Muscle layer of colon (tissue), 2 donors: ENCODE data around the gene CTBP2.
"Not testable (repeated sequence)": the region's sequence is repeated elsewhere in the genome, so short reads cannot be mapped to it uniquely, and the experiment has no call there.

ENCODE experiments used
- H3K27ac ChIP-seq: one replicate; pipeline ENCODE4 v1.7.0; 2013; ENCODE audit warnings: low read depth, mild to moderate bottlenecking, low read length, moderate library complexity
- H3K27me3 ChIP-seq, 2 donors: one replicate each; pipeline ENCODE4 v1.7.0; 2013; ENCODE audit warnings: low read length in 2 of 2, mild to moderate bottlenecking in 2 of 2; ENCODE audit not compliant: insufficient read depth in 2 of 2, control insufficient read depth in 1 of 2
- H3K36me3 ChIP-seq: one replicate; pipeline ENCODE4 v1.7.0; 2013; ENCODE audit warnings: mild to moderate bottlenecking, low read length; ENCODE audit not compliant: insufficient read depth
- H3K4me1 ChIP-seq: one replicate; pipeline ENCODE4 v1.7.0; 2013; ENCODE audit warnings: mild to moderate bottlenecking, low read length; ENCODE audit not compliant: insufficient read depth
- H3K4me3 ChIP-seq, 2 donors: one replicate each; pipeline ENCODE4 v1.7.0; 2013; ENCODE audit warnings: low read length in 2 of 2, low read depth in 1 of 2, mild to moderate bottlenecking in 1 of 2, moderate library complexity in 1 of 2
- H3K9ac ChIP-seq: one replicate; pipeline ENCODE4 v1.7.0; 2013; ENCODE audit warnings: low read length
- H3K9me3 ChIP-seq: one replicate; pipeline ENCODE4 v1.7.0; 2013; ENCODE audit warnings: mild to moderate bottlenecking, low read length
- donor health status: abdominal sarcoma.
- donor health status: Adenocarcinoma of cecum.

Gene CTBP2

DNA sequence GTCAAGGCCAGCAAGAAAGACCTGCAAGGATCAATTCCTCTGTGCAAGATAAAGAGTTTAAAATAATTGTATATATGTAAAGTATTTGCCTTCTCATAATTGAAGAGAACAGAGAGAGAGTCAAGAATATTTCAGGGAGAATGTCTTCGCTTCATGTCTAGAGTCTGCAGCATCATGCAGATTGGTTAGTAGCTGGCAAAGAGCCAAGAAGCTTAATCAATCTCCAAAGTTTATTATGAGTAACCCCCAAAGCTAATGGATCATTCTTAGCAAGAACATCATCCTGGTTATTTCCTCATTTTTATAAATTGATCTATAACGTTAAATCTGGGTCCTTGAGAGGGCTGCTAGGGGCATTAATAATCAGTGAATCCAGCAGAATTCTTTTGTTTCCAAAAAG lies 38.9 kb upstream of the CTBP2 start:
- Histone ChIP-seq H3K27me3 (no peaks in the 10 kb centered on the region), H3K4me1 (no peaks in the 10 kb centered on the region), H3K36me3 (no peaks in the 10 kb centered on the region), H3K27ac (no peak overlapping the region), H3K9me3 (no peaks in the 10 kb centered on the region), H3K4me3 (no peak overlapping the region), H3K9ac (no peak overlapping the region)

DNA sequence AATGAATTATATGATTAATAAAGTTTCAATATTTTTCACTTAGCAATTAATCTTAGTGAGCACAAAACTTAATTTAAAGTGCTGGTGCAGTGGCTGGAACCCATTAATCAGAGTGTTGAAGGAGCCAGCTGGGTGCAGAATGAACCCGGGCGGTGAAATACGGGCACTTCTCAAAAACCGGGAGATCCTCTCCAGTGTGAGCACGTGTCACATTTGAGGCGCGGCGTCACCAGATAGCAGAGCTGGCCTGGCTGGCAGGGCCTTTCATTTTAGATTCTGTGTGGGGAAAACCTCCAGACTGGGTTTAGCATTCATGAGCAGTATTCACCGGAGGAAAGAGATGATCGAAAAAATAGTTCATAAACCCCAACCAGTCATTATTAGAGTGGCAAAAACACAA lies 34.5 kb upstream of the CTBP2 start:
- Histone ChIP-seq H3K9me3 (no peaks in the 10 kb centered on the region), H3K4me1 (no peaks in the 10 kb centered on the region), H3K36me3 (no peaks in the 10 kb centered on the region), H3K9ac (no peak overlapping the region), H3K27ac (no peak overlapping the region), H3K27me3 (no peaks in the 10 kb centered on the region), H3K4me3 (no peak overlapping the region)

DNA sequence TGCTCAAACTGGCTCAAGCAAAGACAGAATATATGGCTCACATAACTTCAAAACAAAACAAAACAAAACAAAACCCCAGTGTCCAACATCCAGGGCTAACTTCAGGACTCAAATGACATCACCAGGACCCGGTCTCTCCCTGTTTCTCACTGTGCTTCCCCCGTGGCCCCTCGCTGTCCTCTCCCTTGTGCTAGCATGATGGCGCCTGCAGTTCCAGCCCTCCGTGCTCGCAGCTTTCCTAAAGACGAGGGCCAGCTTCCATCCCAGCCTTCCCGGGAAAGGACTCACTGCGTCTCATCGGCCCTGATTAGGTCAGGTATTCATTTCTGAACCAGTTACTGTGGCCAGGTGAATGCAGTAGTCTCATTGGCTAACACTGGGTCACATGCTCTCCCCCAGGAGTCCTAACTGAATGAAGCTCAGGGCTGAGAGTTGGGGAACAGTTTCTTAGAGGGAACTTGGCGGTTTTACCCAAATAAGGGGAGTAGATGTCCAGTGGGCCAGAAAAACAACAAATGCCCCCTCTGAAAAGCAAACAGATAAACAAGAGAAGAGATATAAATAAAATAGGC lies 33.0 kb upstream of the CTBP2 start:
- Histone ChIP-seq H3K27me3 (no peaks in the 10 kb centered on the region), H3K9me3 (no peaks in the 10 kb centered on the region), H3K36me3 (no peaks in the 10 kb centered on the region), H3K4me3 (no peak overlapping the region), H3K4me1 (no peaks in the 10 kb centered on the region), H3K27ac (no peak overlapping the region), H3K9ac (no peak overlapping the region)

DNA sequence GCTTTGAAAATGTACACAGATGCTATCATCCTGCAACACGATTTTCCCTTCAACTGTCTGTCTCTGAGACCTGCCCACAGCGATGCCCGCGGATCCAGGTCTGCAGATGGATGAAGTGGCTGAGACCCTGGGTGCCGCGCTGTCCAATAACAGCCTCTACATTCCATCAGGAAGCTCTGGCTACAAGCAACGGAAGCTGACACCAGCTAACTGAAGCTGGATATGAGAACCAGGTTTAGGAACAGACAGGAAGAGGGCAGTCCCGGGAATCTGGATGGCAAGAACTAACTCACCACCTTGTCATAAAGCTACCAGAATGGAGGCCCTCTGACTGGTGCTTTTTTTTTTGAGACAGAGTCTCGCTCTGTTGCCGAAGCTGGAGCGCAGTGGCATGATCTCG lies 32.3 kb upstream of the CTBP2 start:
- Histone ChIP-seq H3K4me3 (no peak overlapping the region), H3K4me1 (no peaks in the 10 kb centered on the region), H3K9ac (no peak overlapping the region), H3K27ac (no peak overlapping the region), H3K27me3 (no peaks in the 10 kb centered on the region), H3K36me3 (no peaks in the 10 kb centered on the region), H3K9me3 (no peaks in the 10 kb centered on the region)

DNA sequence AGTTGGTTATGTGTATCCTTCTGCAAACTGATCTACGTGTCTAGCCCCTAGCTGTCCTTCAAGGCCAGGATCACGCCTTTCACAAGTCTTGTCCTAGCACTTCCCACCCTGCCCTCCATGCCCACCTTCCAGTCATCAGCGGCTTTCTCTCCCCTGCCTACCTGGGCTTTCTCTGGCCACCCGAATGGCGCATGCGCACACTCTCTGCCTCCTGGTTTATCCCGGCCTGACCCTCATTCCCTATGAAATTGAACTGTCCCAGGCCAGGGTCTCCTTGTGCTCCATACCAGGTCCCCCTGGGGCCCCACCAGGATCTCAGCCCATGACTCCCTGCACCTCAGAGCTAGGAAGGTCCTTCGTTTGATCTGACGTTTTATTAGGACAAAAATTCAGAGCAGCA lies 31.6 kb upstream of the CTBP2 start:
- Histone ChIP-seq H3K4me1 (no peaks in the 10 kb centered on the region), H3K9ac (no peak overlapping the region)

DNA sequence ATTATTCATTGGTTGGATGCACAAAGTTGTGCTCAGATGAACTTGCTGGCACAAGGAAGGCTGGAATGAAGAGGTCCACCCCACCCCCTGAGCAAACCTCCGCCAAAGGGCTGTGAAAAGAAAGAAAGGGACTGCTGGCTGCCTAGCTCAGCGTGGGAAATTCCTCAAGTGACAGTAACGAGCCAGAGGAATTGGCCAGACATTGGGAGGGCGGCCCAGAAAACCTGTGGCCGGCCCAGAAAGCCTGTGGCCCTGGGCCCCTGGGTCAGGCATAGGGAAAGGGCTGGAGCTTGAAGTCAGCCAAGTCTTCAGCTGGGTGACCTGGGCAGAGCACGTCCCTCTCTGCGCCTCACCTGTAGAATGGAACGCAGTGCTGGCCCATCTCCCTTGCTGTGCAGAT lies 30.6 kb upstream of the CTBP2 start:
- H3K27ac ChIP-seq, result no peak overlapping the region
- no peak overlapping the region for H3K9ac ChIP-seq

More for the DNA sequence above, 31.6 kb upstream of the CTBP2 start:
- Histone ChIP-seq H3K27me3 (no peaks in the 10 kb centered on the region), H3K27ac (no peak overlapping the region), H3K36me3 (no peaks in the 10 kb centered on the region), H3K4me3 (no peak overlapping the region), H3K9me3 (no peaks in the 10 kb centered on the region)

DNA sequence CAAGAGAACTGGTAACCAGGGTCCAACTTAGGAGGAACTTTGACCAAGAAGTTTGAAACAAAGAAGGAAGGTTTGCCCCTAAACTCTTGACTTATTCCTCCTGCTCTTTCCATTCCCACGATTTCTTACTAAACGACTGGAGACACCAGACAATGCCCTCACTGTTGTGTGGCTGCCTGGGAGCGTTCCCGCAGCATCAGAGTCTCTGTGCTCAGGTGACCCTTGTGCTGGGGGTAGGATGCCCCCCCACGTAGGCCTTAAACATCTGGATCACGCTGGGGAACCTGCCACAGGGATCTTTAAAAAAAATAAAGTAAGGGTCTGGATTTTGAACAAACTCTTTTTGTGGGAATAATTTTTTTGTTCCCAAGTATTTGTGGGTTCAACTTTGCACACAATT lies 30.1 kb upstream of the CTBP2 start:
- Histone ChIP-seq H3K9ac (no peak overlapping the region), H3K27me3 (no peaks in the 10 kb centered on the region), H3K4me3 (no peak overlapping the region), H3K27ac (no peak overlapping the region), H3K9me3 (no peaks in the 10 kb centered on the region), H3K4me1 (no peaks in the 10 kb centered on the region), H3K36me3 (no peaks in the 10 kb centered on the region)

More for the DNA sequence above, 30.6 kb upstream of the CTBP2 start:
- Histone ChIP-seq H3K27me3 (no peaks in the 10 kb centered on the region), H3K9me3 (no peaks in the 10 kb centered on the region), H3K4me1 (no peaks in the 10 kb centered on the region), H3K36me3 (no peaks in the 10 kb centered on the region), H3K4me3 (no peak overlapping the region)

DNA sequence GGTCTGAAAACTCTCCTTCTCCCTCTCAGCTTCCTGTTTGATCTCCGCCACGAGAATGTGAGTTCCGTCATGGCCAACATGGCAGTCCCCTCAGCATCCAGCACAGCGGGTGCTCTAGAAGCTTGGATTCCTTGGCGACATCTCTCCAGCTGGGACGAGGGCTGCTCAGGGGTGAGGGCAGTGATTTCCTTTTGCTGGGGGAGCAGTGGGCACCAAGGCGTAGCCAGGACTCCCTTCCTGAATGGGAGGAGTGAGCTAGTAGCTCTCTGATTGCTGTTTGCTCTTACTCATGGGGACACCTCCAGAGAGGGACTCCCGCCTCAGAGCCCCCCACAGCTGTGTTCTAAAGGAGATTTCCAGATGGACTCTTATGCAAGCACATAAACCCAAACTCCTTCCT lies 28.8 kb upstream of the CTBP2 start:
- Histone ChIP-seq H3K9me3 (no peaks in the 10 kb centered on the region), H3K9ac (no peak overlapping the region), H3K27ac (no peak overlapping the region), H3K27me3 (no peaks in the 10 kb centered on the region), H3K36me3 (no peaks in the 10 kb centered on the region), H3K4me1 (no peaks in the 10 kb centered on the region), H3K4me3 (no peak overlapping the region)

DNA sequence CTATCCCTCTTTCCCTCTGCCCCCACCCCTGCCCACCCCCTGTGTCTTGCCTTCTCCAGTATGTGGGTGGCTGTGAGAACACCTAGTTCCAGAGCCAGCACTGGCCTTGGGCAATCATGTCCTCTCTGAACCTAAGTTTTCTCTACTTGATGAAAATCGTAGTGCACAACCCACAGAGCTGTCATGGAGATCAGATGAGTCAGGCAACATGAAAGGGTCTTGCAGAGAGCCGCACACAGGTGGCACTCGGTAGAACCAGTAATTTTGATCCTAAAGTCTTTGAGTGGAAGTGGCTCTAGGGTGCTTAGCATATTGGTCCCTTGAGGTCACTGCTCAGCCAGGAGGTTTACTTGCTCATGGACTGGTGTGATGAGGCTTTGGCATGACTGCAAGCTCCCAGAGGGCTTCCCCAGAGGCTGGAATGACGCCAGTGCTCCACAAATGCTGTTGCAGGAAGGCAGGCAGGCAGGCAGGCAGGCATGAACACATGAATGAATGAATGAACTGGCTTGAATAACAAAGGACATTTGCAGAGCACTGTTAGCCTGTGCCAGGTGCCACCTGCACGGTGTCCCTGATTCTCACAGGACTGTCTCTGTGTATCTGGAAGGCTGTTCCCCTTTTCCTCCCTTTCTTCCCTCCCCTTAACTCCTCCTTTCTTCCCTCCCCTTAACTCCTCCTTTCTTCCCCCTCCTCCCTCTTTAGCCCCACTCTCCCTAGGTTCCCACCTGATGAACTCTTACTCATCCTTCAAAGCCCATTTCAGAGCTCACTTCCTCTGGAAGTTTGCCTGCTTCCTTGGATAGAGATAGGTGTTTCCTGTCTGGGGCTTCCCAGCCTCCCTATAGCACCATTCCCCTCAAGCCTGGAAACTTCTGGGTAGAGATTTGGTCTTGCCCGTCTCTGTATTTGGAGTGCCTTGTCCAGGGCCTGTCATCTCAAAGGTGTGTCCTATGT lies 27.2 kb upstream of the CTBP2 start:
- H3K9me3 ChIP-seq, result no peaks in the 10 kb centered on the region
- no peaks in the 10 kb centered on the region for H3K36me3 ChIP-seq
- no peaks in the 10 kb centered on the region for H3K4me1 ChIP-seq
- H3K9ac ChIP-seq, result no peak overlapping the region
- no peaks in the 10 kb centered on the region for H3K27me3 ChIP-seq
- no peak overlapping the region for H3K4me3 ChIP-seq
- no peak overlapping the region for H3K27ac ChIP-seq

DNA sequence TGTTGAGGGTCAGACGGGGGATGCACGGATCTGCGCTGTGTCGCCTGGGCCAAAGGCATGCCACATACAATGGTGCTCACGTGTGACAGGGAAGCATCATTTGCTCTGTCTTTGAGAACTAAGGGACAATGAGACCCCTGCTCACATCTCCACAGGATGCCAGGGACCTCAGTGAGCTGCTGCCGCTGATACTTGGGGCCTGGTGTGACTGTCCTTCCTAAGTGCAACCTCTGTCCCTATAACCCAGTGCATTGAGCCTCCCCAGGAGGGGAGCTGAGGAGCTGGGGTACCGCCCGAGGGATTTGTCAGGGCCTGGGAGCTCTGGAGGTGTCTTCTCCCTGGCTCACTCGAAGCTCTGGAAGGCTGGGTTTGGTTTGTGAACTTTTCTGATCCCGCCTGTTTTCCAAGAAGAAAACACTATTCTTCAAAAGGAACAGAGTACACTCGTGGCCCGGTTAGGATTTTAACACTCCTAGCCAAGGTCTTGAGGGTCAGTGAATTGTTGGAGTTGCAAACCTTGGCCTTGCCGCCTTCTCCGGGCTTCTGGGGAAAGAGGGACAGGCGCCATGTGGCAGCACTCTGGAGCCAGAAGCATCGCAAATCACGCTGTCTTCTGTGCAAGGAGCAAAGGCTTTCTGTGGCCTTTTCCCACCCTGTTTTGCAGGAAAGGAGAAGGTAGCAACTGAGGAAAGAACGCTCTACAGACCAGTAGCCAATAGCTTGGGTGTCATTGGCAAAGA lies 26.2 kb upstream of the CTBP2 start:
- Histone ChIP-seq H3K27ac (no peak overlapping the region), H3K27me3 (no peaks in the 10 kb centered on the region), H3K36me3 (no peaks in the 10 kb centered on the region), H3K9ac (no peak overlapping the region), H3K4me1 (no peaks in the 10 kb centered on the region), H3K4me3 (no peak overlapping the region), H3K9me3 (no peaks in the 10 kb centered on the region)

DNA sequence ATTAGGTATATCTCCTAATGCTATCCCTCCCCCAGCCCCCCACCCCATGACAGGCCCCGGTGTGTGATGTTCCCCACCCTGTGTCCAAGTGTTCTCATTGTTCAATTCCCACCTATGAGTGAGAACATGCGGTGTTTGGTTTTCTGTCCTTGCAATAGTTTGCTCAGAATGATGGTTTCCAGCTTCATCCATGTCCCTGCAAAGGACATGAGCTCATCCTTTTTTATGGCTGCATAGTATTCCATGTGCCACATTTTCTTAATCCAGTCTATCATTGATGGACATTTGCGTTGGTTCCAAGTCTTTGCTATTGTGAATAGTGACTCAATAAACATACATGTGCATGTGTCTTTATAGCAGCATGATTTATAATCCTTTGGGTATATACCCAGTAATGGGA lies 18.7 kb upstream of the CTBP2 start:
- not testable (repeated sequence) for H3K9ac ChIP-seq, H3K27me3 ChIP-seq, H3K27ac ChIP-seq, H3K4me1 ChIP-seq, H3K9me3 ChIP-seq, H3K4me3 ChIP-seq, H3K36me3 ChIP-seq
